OCI-LY3 (cell line): ENCODE data around the gene B4GALT3.

ENCODE experiments used
- CTCF ChIP-seq: fragments of 200-600, 300-600 bp; sonication (generic); IDR thresholded peaks from 2 replicates; pipeline ENCODE4 v1.5.1; 2014; ENCODE audit warnings: antibody characterized with exemption, low read length, low read depth
- EZH2phosphoT487 ChIP-seq: fragments of 200-600 bp; shearing (Covaris generic); IDR thresholded peaks from 2 replicates; pipeline ENCODE4 v1.6.1; 2018; ENCODE audit warnings: antibody characterized with exemption, mixed run types, low read depth

DNA sequence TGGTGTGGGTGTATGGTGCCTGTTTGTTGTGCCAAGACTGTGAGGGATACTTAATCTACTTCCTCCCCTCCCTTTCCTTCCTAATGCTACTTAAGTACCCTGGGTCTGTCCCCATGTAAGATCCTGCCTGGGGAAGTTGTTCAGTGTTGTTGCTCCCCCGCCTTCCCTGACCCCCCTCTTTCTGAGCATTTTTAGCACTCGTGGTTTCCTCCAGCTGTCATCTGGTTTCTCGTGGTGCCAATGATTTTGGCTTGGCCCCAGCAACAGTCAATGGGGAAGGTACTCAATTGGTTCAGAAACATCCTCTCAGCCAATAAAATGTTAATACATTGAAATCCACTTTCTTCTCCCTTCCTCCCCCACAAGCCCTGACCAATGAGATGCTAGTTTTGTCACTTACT is 8.0 kb upstream of the B4GALT3 start:
- TF ChIP-seq CTCF (no peak), EZH2phosphoT487 (no peak)
